A549 (cell line): ENCODE measurements around the gene SGTA. TPM values are rescaled to one million over a fixed set of nuclear protein-coding genes. Genes with fewer than 3 reads are reported as not detected.

ENCODE experiments used
- ATAC-seq, 2 experiments: fragments of 200-7000 bp in 1 of 2; fragments of >200 bp in 1 of 2; cut with Nextera tagmentation in 1 of 2; cut with Tn5 transposase in 1 of 2; 3 replicates each; pipeline versions ENCODE4 v1.8.0 to v1.9.1; 2018 to 2020; ENCODE audit warnings: mild to moderate bottlenecking in 1 of 2, moderate library complexity in 1 of 2
- CTCF ChIA-PET: fragments of 300-600 bp; sonication (Branson Sonifier 250); formaldehyde crosslinking; extraction: SDS; loops from one replicate; lab custom pipeline; 2021; ENCODE audit warnings: antibody characterized with exemption, inconsistent platforms; lab: Yijun Ruan, JAX
- POLR2A ChIA-PET: fragments of 350-600 bp; formaldehyde crosslinking; extraction: SDS; loops from one replicate; lab custom pipeline; 2021; ENCODE audit warnings: antibody characterized with exemption, inconsistent platforms; lab: Yijun Ruan, JAX
- DNase-seq, 2 experiments: peaks; one replicate each; pipeline versions ENCODE4 v3.0.0 to v3.0.0-alpha.2; 2011 to 2016; ENCODE audit warnings: low read depth in 1 of 2, low spot score in 1 of 2
- FAIRE-seq: peaks from 2 replicates; lab custom pipeline; 2011; peaks lifted over from hg19 to GRCh38; lab: Jason Lieb, UNC
- H3K27ac ChIP-seq, 2 experiments: fragments of >200 bp; sonication (Bioruptor Twin); formaldehyde crosslinking; 3 replicates each; pipeline ENCODE4 v1.5.1; 2016 to 2017
- H3K4me1 ChIP-seq: fragments of >200 bp; sonication (Bioruptor Twin); formaldehyde crosslinking; 3 replicates; pipeline ENCODE4 v1.6.1; 2016
- H3K4me2 ChIP-seq: fragments of >200 bp; sonication (Bioruptor Twin); formaldehyde crosslinking; 3 replicates; pipeline ENCODE4 v1.6.1; 2016
- H3K4me3 ChIP-seq: fragments of >200 bp; sonication (Bioruptor Twin); formaldehyde crosslinking; 3 replicates; pipeline ENCODE4 v1.5.1; 2016
- H3K9me3 ChIP-seq: fragments of >200 bp; sonication (Bioruptor Twin); formaldehyde crosslinking; 3 replicates; pipeline ENCODE4 v1.6.1; 2016
- BHLHE40 ChIP-seq: IDR thresholded peaks from 2 replicates; pipeline ENCODE4 v1.6.1; 2012; ENCODE audit warnings: low read depth, low read length, inconsistent platforms
- CBX2 ChIP-seq: fragments of 200-600 bp; sonication (generic); IDR thresholded peaks from 2 replicates; pipeline ENCODE4 v1.6.1; 2016; ENCODE audit warnings: low read depth, mild to moderate bottlenecking, borderline replicate concordance
- EP300 ChIP-seq, 2 experiments: fragments of >200 bp; sonication (Bioruptor Twin); formaldehyde crosslinking; IDR thresholded peaks; 2 replicates in 1 of 2; 3 replicates in 1 of 2; pipeline ENCODE4 v1.6.1; 2016 to 2017
- GATA3 ChIP-seq: IDR thresholded peaks from 2 replicates; pipeline ENCODE4 v1.6.1; 2012; ENCODE audit warnings: borderline replicate concordance
- HDAC2 ChIP-seq: fragments of 200-600 bp; sonication (generic); IDR thresholded peaks from 2 replicates; pipeline ENCODE4 v1.6.1; 2016
- HES2 ChIP-seq: fragments of >200 bp; sonication (Bioruptor Twin); formaldehyde crosslinking; IDR thresholded peaks from 2 replicates; pipeline ENCODE4 v1.6.1; 2016
- HMGXB4 ChIP-seq: fragments of 250-450 bp; sonication (Bioruptor Pico); IDR thresholded peaks from 2 replicates; pipeline ENCODE4 v1.5.0; 2021; ENCODE audit warnings: mild to moderate bottlenecking, moderate library complexity, borderline replicate concordance
- JUNB ChIP-seq: fragments of >200 bp; sonication (Bioruptor Twin); formaldehyde crosslinking; IDR thresholded peaks from 2 replicates; pipeline ENCODE4 v1.6.1; 2016
- MAFK ChIP-seq: fragments of 450-650 bp; IDR thresholded peaks from 2 replicates; pipeline ENCODE4 v1.6.1; 2014; ENCODE audit not compliant: partially characterized antibody
- MAZ ChIP-seq: fragments of 150-350 bp; IDR thresholded peaks from 2 replicates; pipeline ENCODE4 v1.6.1; 2014; ENCODE audit warnings: antibody characterized with exemption, low read depth, low read length, borderline replicate concordance
- MYC ChIP-seq: IDR thresholded peaks from 2 replicates; pipeline ENCODE4 v1.6.1; 2012; ENCODE audit warnings: mild to moderate bottlenecking, inconsistent platforms, low read length, improper control_type of control experiment, borderline replicate concordance
- NR3C1 ChIP-seq: fragments of >200 bp; sonication (Bioruptor Twin); formaldehyde crosslinking; IDR thresholded peaks from 3 replicates; pipeline ENCODE4 v1.6.1; 2017
- PBX3 ChIP-seq: IDR thresholded peaks from 2 replicates; pipeline ENCODE4 v1.6.1; 2012
- TFCP2L1 ChIP-seq: fragments of 250-450 bp; sonication (Bioruptor Pico); IDR thresholded peaks from 2 replicates; pipeline ENCODE4 v1.5.0; 2021; ENCODE audit warnings: mild to moderate bottlenecking
- USF2 ChIP-seq: fragments of 450-650 bp; IDR thresholded peaks from 2 replicates; pipeline ENCODE4 v1.6.1; 2014; ENCODE audit warnings: antibody characterized with exemption
- WGBS: methylation state at CpG from one replicate; pipeline ENCODE4 v1.1.6; 2017; ENCODE audit errors: missing lambda C conversion rate; 5-methylcytosine and 5-hydroxymethylcytosine counted together
- polyA plus RNA-seq, 4 experiments: library from polyadenylated mRNA; depleted of rRNA in 3 of 4; stranded (reverse); fragments of >200 nt; fragmentation: RNase III in 1 of 4; extraction: RNeasy Plus Mini Kit Qiagen cat#74134 plus additional on column Dnase treatment in 1 of 4; gene quantifications; 2 replicates in 3 of 4; 3 replicates in 1 of 4; pipeline ENCODE4 v1.2.3, GENCODE V29; 2011 to 2017
- TF ChIP-seq, protein P1 (sequence below): fragments of 250-450 bp; sonication (Bioruptor Pico); IDR thresholded peaks from 2 replicates; pipeline ENCODE4 v1.5.0; 2020; ENCODE audit warnings: low read depth, mild to moderate bottlenecking, moderate library complexity
- TF ChIP-seq, protein P2 (sequence below): fragments of 150-350 bp; IDR thresholded peaks from 2 replicates; pipeline ENCODE4 v1.6.1; 2014; ENCODE audit warnings: low read depth, mild to moderate bottlenecking, low read length
- TF ChIP-seq, protein P3 (sequence below): IDR thresholded peaks from 2 replicates; pipeline ENCODE4 v1.6.1; 2012

Gene SGTA
- polyA plus RNA-seq, 2 of the 4 experiments (the other 2 are of a cell fraction): 39.1 to 48.0 TPM

GRCh38 chr19:2791876-2792275 lies 8.8 kb upstream of the SGTA start:
- no peak for ATAC-seq
- no peak overlapping the region for H3K27ac ChIP-seq
- TF ChIP-seq PBX3 (no peak), EP300 (IDR thresholded peaks at IDR 0.05) (no peak)
- no peak for DNase-seq
- ChIA-PET CTCF (interaction anchor here (0.9 kb wide), 1 partner anchor 96 kb away, joined by 3 read pairs; no protein-coding TSS in a partner anchor), POLR2A (no interaction called here)
- 96% methylated on average over 16 of the region's 16 CpGs for WGBS
- no peak overlapping the region for H3K4me2 ChIP-seq
- no peak for FAIRE-seq
- no peaks in the 10 kb centered on the region; the same call in 2 of the 3 replicates for H3K4me1 ChIP-seq
- H3K4me3 ChIP-seq: no peak overlapping the region
- H3K9me3 ChIP-seq: no peaks in the 10 kb centered on the region

DNA sequence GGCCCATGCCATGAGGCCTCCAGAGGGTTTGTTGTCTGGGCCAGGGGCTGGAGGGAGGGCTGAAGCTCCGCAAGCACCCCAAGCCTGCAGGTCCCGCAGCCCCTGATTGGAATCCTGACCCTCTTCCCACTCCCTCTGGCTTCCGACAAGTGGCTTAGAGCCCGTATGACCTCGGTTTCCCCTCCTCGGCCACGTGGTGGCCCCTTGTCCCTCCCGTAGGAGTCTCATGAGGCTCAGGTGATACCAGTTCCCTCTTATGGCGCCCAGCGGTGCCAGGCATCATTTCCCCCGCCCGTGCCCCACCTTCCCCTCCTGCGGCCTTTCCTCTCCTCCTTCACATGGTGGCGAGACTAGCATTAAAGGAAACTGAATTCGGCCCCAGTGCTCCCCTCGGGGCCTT lies 8.4 kb upstream of the SGTA start:
- ChIA-PET CTCF (interaction anchor here (0.9 kb wide), 1 partner anchor 96 kb away, joined by 3 read pairs; no protein-coding TSS in a partner anchor), POLR2A (no interaction called here)
- Histone ChIP-seq H3K4me2 (no peak overlapping the region), H3K4me3 (no peak overlapping the region), H3K4me1 (no peaks in the 10 kb centered on the region; the same call in 2 of the 3 replicates), H3K9me3 (no peaks in the 10 kb centered on the region), H3K27ac (no peak overlapping the region)
- no peak for DNase-seq
- 95% methylated on average over 14 of the region's 16 CpGs for WGBS
- no peak for ATAC-seq
- TF ChIP-seq USF2 (no peak), TFCP2L1 (CRISPR knock-in tag) (no peak), CBX2 (no peak), GATA3 (no peak), HDAC2 (no peak)
- FAIRE-seq: no peak

- no peaks in the 10 kb centered on the region; the same call in 2 of the 3 replicates for H3K4me1 ChIP-seq
- H3K4me3 ChIP-seq: no peak overlapping the region
- no peak overlapping the region for H3K27ac ChIP-seq
- DNase-seq: no peak
- no peak for FAIRE-seq
- POLR2A ChIA-PET: no interaction called here
- no peak for TF ChIP-seq BHLHE40
- TF ChIP-seq HES2: no peak
- TF ChIP-seq, protein P1, sequence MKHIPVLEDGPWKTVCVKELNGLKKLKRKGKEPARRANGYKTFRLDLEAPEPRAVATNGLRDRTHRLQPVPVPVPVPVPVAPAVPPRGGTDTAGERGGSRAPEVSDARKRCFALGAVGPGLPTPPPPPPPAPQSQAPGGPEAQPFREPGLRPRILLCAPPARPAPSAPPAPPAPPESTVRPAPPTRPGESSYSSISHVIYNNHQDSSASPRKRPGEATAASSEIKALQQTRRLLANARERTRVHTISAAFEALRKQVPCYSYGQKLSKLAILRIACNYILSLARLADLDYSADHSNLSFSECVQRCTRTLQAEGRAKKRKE (CRISPR knock-in tag): no peak
- TF ChIP-seq MAZ: no peak
- TF ChIP-seq HDAC2: no peak
- no peak for TF ChIP-seq JUNB
- no peak for TF ChIP-seq NR3C1
- TF ChIP-seq, all 56 proteins: peak for 0
- no peak overlapping the region for H3K4me2 ChIP-seq
- ATAC-seq: no peak
- CTCF ChIA-PET: no interaction called here
- H3K9me3 ChIP-seq: no peaks in the 10 kb centered on the region
- WGBS: 93% methylated on average over 23 of the region's 32 CpGs
These were observed 7.6 kb upstream of the SGTA start for GRCh38 chr19:2790557-2791271.

DNA sequence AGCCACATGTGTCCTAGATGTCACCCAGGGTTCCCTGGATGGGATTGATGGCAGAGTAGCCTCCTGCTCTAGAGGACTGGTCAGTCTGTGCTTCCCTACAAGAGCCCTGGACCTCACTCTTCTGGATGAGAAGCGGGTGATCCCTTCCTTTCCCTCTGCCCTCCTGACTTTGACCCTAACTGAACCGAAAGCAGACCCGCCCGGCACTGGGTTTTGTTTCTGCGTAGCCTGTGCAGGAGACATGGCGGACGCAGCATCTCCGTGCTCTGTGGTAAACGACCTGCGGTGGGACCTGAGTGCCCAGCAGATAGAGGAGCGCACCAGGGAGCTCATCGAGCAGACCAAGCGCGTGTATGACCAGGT lies 7.1 kb upstream of the SGTA start:
- no peak overlapping the region for H3K4me3 ChIP-seq
- WGBS: 97% methylated on average over 5 of the region's 14 CpGs
- DNase-seq (no peak), FAIRE-seq (no peak), ATAC-seq (no peak)
- POLR2A ChIA-PET: no interaction called here
- no peaks in the 10 kb centered on the region; the same call in 2 of the 3 replicates for H3K4me1 ChIP-seq
- no peak overlapping the region for H3K4me2 ChIP-seq
- no peak overlapping the region for H3K27ac ChIP-seq
- CTCF ChIA-PET: no interaction called here
- H3K9me3 ChIP-seq: no peaks in the 10 kb centered on the region
- TF ChIP-seq, protein P2, sequence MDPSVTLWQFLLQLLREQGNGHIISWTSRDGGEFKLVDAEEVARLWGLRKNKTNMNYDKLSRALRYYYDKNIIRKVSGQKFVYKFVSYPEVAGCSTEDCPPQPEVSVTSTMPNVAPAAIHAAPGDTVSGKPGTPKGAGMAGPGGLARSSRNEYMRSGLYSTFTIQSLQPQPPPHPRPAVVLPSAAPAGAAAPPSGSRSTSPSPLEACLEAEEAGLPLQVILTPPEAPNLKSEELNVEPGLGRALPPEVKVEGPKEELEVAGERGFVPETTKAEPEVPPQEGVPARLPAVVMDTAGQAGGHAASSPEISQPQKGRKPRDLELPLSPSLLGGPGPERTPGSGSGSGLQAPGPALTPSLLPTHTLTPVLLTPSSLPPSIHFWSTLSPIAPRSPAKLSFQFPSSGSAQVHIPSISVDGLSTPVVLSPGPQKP: no peak
- TF ChIP-seq, protein P1 (CRISPR knock-in tag): no peak
- TF ChIP-seq MYC (no peak), BHLHE40 (no peak), HES2 (no peak), MAFK (no peak), HMGXB4 (CRISPR knock-in tag) (no peak), USF2 (no peak)
- TF ChIP-seq, protein P3, sequence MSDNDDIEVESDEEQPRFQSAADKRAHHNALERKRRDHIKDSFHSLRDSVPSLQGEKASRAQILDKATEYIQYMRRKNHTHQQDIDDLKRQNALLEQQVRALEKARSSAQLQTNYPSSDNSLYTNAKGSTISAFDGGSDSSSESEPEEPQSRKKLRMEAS: no peak
